OCI-M1 (cell line): ENCODE data around the gene ARG1.
"Not testable (repeated sequence)": the region's sequence is repeated elsewhere in the genome, so short reads cannot be mapped to it uniquely, and the experiment has no call there.

Experiments used
- DNase-seq: peaks from one replicate; lab custom pipeline; 2025; lab: John Stamatoyannopoulos, UW

The ARG1 gene

GRCh38 chr6:131572686-131573415 is at the start of gene ARG1:
TSS of gene ARG1 (plus strand) at chr6:131573226. CDS start at chr6:131573283, 57 bp downstream.
- no peak for DNase-seq

DNA sequence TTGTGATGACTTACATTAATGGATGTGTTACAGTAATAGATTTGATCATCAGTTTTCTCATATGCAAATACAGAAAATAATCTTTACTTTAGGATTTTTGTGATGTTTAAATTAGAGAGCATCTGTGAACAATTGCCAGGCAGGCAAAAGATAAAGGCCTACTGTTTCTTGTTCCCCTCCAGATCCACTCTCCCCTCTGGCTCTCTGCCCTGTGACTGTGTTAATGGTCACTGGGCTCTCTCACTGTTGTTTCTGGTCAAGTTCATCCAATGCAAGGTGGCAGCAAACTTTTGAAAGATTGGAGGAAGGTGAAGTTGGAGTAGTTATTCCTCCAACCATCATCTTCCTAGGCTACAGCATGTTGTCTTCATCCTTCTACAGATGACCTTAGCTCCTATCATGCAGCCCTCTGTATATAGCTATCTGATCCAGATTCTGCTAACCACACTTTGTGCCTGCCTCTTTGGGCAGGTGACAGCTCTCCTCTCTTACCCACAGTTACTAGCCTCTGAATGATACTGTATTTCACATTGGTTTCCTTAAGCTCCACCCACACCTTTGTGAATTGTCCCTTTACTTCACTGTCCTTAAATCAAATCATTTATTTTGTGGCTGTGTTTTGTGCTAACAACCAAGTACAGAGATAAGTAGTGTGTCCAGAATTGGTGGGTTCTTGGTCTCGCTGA is 48.9 kb upstream of the ARG1 start:
- DNase-seq = no peak

- DNase-seq = no peak
Observed at GRCh38 chr6:131524695-131525336, 48.2 kb upstream of the ARG1 start.

GRCh38 chr6:131530936-131531335 is 42.1 kb upstream of the ARG1 start:
- not testable (repeated sequence) for DNase-seq

DNA sequence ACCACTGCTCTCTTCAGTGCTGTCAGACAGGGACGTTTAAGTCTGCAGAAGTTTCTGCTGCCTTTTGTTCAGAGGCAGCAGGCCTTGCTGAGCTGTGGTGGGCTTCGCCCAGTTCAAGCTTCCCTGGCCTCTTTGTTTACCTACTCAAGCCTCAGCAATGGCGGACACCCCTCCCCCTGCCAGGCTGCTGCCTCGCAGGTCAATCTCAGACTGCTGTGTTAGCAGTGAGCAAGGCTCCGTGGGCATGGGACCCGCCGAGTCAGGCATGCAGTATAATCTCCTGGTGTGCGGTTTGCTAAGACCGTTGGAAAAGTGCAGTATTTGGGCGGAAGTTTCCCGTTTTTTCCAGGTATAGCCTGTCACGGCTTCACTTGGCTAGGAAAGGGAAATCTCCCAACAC is 41.3 kb upstream of the ARG1 start:
- not testable (repeated sequence) for DNase-seq

DNA sequence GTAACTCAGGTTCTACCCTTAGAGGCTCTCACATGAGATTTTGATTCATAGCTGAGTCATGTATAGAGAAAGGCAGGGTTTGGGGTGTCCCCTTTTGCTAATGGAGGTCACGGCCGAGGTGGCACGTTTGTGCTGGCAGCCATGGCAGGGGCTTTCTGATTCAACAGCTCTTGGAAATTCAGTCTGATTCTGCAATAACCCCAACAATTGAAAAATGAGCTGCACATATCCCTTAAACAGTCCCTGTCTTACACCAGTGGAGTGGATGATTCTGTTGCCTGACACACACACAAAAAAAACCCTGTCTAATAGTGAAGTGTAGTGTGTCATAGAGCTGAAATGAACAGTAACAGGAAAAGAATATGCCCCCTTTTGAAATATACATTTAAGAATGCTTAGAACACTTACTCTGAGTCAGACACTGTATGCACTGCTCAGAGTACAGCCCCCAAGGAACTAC is 40.4 kb upstream of the ARG1 start:
- DNase-seq = no peak

DNA sequence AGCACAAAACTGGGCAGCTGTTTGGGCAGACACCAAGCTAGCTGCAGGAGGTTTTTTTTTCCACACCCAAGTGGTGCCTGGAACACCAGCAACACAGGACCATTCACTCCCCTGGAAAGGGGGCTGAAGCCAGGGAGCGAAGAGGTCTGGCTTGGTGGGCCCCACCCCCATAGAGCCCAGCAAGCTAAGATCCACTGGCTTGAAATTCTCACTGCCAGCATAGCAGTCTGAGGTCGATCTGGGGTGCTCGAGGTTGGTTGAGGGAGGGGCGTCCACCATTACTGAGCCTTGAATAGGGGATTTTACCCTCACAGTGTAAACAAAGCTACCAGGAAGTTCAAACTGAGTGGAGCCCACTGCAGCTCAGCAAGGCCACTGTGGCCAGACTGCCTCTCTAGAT is 34.4 kb upstream of the ARG1 start:
- DNase-seq = not testable (repeated sequence)

DNA sequence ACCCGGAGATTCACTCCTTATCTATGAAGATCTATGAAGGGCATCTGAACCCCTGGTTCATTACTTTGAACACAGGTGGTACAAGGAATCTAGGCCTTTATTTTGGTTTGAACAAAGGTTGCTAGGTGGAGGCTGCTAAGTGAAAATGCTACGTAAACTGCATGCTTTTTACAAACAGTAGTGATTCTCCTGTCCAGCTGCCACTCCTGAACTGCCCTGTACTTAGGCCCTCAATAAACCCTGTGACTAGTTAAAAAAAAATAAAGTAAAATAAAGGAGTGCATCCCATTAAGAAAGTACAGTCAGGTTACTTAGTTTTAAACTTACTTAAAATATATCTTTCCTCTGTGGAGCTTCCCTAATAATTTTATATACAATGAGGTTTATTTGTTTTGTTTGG is 27.7 kb upstream of the ARG1 start:
- DNase-seq = no peak

- no peak for DNase-seq
Observed at GRCh38 chr6:131547488-131547887, 25.5 kb upstream of the ARG1 start.

- no peak for DNase-seq
Observed at GRCh38 chr6:131548441-131548840, 24.6 kb upstream of the ARG1 start.

GRCh38 chr6:131549811-131550210 is 23.2 kb upstream of the ARG1 start:
- DNase-seq = no peak

GRCh38 chr6:131551902-131552301 is 21.1 kb upstream of the ARG1 start:
- DNase-seq = no peak

DNA sequence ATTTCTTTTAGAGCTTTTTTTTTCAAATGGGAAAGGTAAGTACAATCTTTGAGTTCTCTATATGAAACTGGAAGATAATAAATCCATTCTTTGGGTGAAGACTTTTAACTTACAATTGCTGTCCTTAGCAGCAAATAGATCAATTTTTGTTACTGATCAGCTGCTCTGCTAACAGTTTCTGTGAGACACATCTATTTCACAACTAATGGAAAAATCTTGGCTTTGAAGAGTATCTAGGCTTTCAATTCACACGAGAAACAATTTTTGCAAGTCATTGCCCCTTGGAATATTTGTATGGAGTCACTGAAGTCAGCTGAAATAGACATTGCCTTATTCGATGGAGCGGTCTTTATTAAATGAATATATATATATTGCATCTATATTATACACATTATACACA is 20.5 kb upstream of the ARG1 start:
- DNase-seq = no peak

GRCh38 chr6:131555992-131556391 is 17.0 kb upstream of the ARG1 start:
- DNase-seq = no peak

GRCh38 chr6:131558922-131559321 is 14.1 kb upstream of the ARG1 start:
- DNase-seq = no peak

DNA sequence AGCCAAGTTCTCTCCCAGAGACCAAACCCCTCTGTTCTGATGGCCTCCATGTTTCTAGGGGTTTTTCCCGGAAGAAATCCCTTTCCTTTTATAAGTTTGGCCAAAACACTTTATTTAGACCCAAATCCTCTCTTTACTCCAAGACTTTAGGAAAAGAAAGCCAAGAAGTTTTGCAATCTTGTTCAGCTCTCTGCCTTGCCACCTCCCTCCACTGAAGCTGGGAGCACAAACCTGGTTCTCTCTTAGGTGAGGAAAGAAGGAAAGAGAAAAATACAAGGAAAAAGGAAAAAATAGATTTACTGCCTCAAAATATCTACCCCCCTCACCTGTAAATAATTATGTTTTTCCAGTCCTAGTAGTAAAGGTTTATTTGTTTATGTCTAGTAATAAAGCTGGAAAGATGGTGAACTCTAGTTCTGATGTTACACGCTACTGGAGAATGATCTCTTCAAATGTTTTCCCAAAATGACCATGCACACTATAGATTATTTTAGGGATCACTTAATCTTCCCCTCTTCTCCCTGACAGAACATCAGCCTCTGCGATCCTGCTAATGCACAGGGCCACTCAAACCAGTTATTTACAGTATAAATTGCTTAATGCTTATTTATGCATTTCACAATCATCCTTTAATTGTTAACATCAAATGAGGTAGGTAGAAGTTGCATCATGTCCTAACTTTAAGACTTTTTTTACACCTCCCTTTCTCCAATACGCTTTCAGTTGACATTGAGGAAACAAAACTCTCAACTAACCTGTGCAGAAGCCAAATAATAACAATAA is 10.9 kb upstream of the ARG1 start:
- no peak for DNase-seq

DNA sequence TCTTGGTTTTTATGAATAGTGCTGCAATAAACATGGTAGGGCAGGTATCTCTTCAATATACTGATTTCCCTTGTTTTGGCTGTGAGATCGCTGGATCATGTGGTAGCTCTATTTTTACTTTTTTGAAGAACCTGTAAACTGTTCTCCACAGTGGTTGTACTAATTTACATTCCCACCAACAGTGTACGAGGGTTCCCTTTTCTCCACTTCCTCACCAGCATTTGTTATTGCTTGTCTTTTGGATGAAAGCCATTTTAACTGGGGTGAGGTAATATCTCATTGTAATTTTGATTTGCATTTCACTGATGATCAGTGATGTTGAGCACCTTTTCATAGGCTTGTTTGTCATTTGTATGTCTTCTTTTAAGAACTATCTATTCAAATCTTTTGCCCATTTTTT is 8.0 kb upstream of the ARG1 start:
- DNase-seq = no peak

GRCh38 chr6:131568726-131569125 is 4.3 kb upstream of the ARG1 start:
- DNase-seq = no peak

GRCh38 chr6:131574133-131574532 is 1.1 kb downstream of the ARG1 start:
- no peak for DNase-seq

DNA sequence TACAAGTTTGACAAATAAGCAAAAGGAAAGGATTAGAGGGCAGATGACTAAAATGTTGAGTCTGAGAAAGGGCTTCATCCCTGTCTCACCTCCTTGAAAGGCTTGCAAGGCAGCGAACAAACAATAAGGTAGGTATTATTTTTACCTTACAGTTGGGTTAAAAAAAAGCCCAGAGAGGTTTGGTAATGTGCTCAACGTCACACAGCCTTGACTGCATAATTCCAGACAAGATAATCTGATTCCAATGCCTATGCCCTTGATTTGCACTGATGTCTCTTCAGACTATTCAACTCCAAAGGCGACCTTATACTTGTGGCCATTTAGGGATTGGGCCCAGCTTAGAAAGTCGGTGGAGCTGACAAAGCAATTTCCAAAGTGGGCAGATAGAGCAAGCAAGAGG is 1.7 kb downstream of the ARG1 start:
- DNase-seq = no peak

GRCh38 chr6:131575834-131576478 is 2.9 kb downstream of the ARG1 start:
- DNase-seq = no peak

GRCh38 chr6:131581523-131581922 is 8.5 kb downstream of the ARG1 start:
- DNase-seq = no peak
